ENCODE measurements around the gene OSBPL1A. TPM values are rescaled to one million over a fixed set of nuclear protein-coding genes. Genes with fewer than 3 reads are reported as not detected.

The OSBPL1A gene
- total RNA-seq, 1 donor from 2014 or later: 49.4 TPM

DNA sequence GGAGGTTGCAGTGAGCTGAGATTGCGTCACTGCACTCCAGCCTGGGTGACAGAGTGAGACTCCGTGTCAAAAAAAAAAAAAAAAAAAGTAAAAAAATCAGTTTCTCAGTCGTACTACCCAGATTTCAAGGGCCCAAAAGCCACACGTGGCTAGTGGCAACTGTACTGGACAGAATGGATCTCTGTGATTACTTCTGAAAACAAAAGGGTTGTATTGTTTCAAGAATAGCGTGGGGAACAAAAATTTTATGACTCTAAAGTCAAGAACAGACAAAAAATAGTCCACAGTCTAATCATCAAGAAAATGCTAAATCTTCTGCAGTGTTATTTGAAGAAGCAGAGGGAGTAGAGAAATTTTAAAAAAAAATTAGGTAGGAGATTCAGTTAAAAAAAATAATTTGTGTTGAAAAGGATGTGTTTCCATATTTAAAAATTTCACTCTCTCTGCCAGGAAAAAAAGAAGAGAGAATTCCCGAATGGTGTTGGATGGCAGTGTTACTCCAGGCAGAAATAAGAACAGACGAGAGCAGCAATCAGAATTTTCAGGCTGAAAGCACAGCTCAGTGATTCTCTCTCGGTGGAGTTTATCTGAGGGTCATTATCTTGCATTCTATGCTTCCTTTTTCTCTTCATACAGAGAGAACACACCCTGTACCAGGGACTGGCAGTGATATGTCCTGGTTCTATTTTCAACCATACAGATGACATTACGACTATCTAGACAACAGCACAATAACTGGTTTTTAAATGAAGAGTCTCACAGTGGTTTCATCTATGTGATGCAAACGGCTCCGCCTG lies 196.9 kb downstream of the OSBPL1A start:
- intact Hi-C loops (cut with DNase I): no loop called here
- DNase-seq (ENCODE audit: low spot score): no peak

DNA sequence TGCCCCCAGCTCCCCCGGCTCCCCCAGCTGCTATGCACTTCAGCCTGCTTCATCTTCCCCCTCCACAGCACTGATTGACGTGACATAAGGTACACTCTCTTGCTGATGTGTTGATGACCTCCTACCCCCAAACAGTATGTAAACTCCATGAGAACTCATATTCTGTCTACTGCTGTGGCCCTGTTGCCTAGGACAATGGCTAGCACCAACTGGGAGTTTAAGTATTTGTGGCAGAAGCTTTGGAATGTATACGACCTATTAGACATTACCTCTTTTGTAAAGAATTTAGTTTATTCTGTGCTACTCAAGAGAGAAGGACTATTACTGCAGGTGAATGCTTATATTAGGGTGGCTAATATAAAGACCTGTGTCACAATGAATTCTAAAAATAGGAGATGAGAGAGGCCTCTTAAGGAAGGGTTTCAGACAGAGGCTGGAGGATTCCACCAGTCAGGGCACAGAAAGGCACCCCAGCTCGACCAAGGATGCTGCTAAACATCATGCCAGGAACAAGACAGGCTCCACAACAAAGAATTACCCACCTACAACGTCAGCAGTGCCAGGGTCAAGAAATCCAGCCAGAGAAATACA lies 198.2 kb downstream of the OSBPL1A start:
- no peak for DNase-seq (ENCODE audit: low spot score)
- intact Hi-C loops (cut with DNase I): loop anchor here (10.0 kb wide), 1 partner anchor 225 kb away; the partner anchor contains the start of gene IMPACT

DNA sequence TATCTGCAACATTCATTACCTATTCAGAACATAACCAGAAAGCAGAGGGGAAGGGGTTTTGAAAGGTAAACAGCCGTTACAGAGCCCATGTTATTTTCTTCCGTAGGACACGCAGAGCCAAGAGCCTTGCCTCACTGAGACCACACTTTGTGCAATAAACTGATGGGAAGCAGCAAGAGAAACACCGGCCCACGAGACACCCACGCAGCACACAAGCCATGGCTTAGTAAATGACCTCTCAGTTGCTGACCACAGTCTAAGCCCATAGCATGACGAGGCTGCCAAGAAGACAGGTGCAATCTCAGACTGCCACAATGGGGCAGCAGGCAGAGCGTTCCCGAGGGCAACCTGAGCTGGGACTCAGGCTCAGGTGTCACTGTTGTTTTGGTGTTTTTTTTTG lies 199.2 kb downstream of the OSBPL1A start:
- intact Hi-C loops (cut with DNase I): loop anchor here (10.0 kb wide), 1 partner anchor 226 kb away; the partner anchor contains the start of gene IMPACT
- no peak for DNase-seq (ENCODE audit: low spot score)

DNA sequence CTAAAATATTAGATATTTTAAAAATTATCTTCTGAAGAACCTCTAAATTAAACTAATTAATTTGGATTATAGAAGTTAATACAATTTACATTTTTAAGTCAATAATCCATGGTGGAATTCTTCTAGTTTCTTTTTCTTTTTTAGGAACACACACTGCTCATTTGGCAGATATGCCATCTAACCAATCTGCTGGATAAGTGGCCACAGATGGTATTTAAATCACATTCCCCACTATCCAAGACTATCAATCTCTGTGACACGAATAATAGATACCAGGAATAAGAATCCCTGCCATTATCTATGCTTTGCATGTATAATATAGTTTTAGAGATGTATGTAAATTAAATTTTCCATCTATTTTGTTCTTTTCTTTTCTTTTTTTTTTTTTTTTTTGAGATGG lies 200.2 kb downstream of the OSBPL1A start:
- no peak for DNase-seq (ENCODE audit: low spot score)
- intact Hi-C loops (cut with DNase I): loop anchor here (10.0 kb wide), 1 partner anchor 227 kb away; the partner anchor contains the start of gene IMPACT

DNA sequence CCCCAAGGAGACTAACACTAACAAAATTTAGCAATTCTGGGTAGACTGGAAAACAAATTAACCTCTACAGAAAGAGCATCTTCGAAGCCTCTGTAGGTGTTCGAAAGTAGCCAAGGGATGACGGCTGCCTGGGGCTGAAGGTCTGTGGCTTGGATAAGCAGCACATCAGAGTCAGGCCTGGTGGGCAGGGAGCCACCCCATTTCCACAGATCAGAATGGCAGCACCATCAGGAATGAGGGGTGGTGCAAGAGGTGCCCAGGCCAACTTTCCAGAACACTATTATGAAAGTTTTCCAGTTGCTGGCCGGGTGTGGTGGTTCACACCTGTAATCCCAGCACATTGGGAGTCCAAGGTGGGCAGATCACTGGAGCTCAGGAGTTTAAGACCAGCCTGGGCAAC lies 200.9 kb downstream of the OSBPL1A start:
- intact Hi-C loops (cut with DNase I): loop anchor here (10.0 kb wide), 1 partner anchor 228 kb away; the partner anchor contains the start of gene IMPACT
- DNase-seq (ENCODE audit: low spot score): no peak

DNA sequence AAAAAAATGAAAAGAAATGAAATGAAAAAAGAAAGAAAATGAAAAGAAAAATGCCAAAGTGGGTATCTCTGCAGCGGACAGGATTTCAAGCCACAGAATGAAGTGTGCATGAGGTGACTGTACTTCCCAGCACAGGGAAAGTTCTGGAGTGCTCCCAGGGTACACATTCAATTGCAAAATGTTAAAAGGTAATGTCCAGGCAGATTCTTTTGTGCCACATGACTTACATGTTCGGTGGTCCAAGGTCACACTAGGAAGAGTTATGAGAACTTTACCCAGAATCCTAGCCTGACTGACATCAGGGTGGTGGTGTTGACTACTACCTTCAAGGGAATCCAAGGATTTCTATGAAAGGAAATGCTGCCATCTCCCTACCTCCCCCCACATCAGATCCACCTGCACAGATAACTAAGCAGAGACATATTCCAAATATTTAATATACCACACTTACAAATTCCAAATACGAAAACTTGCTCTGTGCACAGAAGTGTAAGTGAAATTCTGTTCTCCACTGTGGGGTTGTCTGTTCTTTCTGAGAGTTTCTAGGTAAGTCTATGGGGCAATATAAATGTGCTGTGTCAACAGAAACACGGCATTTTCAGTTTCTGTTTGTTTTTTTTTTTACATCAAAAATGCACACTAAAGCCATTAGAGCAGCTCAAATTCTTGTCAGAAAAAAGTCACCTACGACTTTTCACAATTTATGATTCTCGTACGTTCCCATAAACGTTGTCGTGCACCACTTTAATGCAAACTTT lies 202.1 kb downstream of the OSBPL1A start:
- no peak for DNase-seq (ENCODE audit: low spot score)
- intact Hi-C loops (cut with DNase I): loop anchor here (10.0 kb wide), 1 partner anchor 229 kb away; the partner anchor contains the start of gene IMPACT

DNA sequence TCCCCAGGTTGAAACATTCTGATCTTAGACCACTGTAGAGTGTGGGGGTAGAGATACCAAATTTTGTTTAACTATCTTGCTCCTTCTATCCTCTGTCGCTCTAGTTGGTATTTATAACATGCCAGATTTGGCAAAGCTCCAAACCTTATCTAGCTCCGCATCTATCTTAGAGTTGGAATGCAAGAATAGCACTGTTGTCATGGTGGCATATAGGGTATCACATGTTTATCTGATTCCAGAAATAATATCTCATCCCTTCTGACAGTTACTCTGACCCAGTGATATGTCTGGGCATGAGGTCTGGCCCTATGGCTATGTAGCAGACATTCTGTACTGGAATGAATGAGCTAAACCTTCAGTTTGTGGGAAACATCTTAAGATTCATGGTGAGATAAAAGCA lies 207.0 kb downstream of the OSBPL1A start:
- DNase-seq (ENCODE audit: low spot score): no peak
- intact Hi-C loops (cut with DNase I): loop anchor here (10.0 kb wide), 1 partner anchor 234 kb away; the partner anchor contains the start of gene IMPACT

DNA sequence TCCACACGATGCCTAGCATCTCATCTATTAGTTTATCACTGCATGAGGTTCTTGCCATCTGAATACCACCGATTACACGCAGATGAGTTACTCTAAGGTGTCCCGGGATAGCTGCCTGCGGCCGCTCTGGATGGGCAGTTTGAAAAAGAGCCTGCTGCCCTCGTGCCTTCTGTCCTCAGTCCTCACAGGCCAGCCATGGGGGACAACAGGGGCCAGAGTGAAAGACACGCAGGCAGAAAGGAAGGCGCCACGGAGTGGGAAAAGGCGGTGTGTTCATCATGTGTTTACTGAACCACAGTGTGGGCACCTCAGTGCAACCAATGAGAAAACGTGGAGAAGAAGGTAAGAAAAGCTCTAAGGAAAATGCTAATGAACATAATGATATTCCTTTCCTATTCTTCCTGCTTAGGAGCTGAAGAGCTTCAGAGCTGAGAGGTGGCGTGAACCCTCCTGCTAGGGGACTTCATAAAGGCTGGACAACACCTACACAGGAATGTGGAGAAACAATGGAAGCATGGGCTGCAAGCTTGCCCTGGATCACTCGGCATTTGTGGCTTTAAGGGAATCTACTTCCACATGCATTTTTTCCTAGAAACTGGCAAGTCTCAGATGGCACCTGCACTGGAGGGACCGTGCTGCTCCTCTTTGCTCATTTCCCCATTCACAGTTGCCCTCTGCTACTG lies 207.8 kb downstream of the OSBPL1A start:
- intact Hi-C loops (cut with DNase I): loop anchor here (10.0 kb wide), 1 partner anchor 235 kb away; the partner anchor contains the start of gene IMPACT
- no peak for DNase-seq (ENCODE audit: low spot score)

DNA sequence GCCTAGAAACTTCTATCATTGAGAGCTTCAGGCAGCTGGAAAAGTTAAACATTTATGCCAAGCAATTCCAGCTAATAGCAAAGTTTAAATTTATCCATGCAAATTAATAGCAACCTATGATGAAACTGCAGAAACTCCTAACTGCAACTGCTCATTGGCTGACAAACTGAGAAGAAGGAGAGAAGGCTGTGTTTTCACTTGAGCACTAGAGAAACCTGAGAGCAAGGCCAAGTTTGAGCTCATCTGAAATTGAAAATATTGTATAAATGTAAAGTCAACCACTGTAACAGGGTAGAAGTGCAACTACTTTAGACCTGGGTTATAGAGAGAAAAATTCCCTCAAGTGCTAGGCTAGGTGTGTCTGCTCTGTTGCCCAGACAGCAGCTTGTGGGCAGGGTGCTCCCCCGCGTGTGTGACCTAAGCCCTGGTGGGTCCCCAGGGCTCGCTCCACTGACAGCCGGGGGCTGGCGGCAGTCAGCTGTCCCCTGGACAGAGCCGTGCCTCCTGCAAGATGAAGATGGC lies 208.6 kb downstream of the OSBPL1A start:
- DNase-seq (ENCODE audit: low spot score): no peak
- intact Hi-C loops (cut with DNase I): no loop called here

DNA sequence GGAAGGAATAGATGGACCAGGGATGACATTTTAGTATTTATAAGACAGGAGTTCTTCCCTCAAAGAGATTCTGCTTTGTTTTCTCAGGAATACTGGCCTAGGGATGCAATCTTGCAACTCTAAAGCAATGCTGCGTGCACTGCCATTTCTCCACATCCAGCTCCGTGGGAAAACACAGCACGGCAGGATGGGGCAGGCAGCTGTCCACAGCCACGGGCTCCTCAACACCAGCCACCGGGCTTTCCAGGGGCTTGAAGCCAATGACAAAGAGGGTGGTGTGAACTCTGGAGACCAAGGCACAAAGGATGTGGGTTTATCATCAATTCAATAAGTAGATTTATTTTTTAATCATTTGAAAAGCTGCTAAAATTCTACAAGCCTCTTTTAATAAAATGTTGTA lies 209.5 kb downstream of the OSBPL1A start:
- no peak for DNase-seq (ENCODE audit: low spot score)
- intact Hi-C loops (cut with DNase I): no loop called here

DNA sequence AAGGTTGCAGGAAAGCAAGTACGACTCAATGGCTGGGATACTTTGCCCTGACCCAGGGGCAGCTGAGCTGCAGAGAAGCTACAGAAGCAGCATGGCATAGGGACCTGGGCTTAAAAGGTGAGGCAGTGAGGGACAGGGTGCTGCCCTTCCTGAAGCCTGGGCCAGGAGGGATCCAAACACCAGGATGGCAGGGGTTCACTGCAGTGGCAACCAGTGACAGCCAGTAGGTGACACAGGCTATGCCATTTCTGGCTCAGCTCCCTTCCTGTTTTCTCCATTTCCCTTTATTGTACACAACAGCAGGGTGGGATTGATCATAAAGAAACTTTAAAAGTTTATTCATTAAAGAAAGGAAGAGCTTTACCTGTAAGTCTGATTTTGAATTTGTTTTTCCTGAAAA lies 209.9 kb downstream of the OSBPL1A start:
- no peak for DNase-seq (ENCODE audit: low spot score)
- intact Hi-C loops (cut with DNase I): no loop called here

DNA sequence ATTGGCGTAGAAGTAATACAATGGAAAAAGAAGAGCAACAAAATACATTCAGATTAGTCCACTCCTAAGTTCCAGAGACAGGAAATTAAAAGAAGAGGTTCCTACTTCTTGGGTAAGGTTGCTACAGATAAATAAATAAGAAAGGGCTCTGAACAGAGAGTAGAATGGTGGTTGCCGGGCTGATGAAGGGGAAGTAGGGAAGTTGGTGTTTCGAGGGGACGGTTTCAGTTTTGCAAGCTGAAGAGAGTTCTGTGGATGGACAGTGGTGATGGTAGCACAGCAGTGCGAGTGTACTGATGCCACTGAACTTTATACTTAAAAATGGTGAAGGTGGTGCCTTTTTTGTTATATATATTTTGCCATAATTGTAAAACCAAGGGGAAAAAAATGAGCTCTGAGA lies 210.6 kb downstream of the OSBPL1A start:
- DNase-seq (ENCODE audit: low spot score): no peak
- intact Hi-C loops (cut with DNase I): no loop called here

DNA sequence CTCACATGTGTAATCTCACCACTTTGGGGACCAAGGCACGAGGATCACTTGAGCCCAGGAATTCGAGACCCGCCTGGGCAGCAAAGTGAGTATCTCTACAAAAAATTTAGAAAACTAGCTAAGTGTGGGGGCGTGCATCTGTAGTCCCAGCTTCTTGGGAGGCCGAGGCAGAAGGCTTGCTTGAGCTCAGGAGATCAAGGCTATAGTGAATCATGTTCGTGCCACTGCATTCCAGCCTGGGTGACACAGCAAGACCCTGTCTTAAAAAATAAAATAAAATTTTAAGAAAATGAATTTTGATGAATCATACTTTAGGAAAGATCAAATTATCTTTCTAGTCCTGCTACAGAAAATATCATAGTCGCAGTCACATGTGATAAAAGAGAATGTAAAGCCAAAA lies 211.8 kb downstream of the OSBPL1A start:
- intact Hi-C loops (cut with DNase I): no loop called here
- no peak for DNase-seq (ENCODE audit: low spot score)

DNA sequence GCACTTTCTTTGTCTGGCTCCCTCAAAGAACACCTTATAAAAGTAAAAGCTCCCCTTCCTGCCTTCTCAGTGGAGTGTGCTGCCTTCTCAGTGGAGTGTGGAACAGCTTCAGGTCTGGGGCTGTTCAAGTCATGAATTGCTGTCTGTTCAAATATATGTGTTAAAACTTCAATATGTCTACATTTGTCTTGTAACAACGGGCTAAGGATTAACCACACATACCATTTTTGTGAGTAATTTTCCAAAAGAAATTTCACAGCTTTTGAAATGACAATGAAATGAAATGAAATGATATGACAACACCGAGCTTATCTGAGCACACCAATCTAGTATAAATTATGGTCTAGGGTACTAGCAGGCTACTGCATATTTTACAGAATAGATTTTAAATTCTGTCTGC lies 215.8 kb downstream of the OSBPL1A start:
- intact Hi-C loops (cut with DNase I): no loop called here
- DNase-seq (ENCODE audit: low spot score): no peak

DNA sequence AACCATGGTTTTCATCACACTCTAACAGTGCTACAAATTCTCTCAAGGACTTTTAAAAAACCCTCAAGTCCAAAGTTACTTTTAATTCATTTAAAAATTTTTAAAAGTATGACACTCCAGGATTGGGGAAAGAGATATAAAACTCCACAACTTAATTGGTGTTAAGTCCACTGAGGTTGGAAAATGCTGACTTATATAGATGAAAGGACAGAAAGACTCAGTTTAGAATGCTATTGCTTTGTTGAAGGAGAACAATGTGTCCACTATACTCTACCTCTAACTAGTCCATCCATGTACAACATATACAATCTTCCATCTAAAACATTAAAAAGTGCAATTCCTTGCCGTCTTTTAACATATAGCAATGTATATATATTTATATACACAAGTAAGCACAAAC lies 217.6 kb downstream of the OSBPL1A start:
- intact Hi-C loops (cut with DNase I): no loop called here

DNA sequence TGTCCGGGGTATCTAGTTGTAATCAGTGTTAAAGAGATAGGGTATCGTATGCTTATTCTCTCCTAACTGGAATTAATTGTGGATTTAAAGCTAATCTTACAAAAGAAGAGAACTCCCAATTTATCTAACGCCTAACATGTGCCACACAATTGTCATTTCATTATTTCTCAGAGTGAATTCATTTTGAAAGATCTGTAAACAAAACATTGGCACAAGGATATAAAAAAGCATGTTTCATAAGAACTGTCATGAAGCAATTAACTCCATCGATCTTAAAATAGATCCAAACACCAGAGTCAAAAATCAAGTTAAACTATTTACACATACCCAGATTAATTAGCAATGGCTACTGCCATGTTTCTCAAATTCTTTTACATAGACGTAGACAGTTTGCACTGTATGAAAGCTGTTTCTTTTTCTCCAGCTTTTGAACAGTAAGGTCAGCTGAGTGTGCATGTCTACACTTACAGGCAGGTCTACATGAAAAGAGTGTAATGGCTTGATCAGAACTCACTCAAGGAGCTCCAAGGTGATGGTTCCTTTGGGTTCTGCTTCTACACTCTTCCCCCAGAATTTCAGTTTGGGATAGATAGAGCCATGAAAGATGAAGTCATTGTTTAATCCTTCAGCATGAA lies 220.0 kb downstream of the OSBPL1A start:
- intact Hi-C loops (cut with DNase I): loop anchor here (2.0 to 10.0 kb wide), 2 partner anchors 93 to 307 kb away; no protein-coding TSS in a partner anchor

More for the DNA sequence above, 217.6 kb downstream of the OSBPL1A start:
- no peak for DNase-seq (ENCODE audit: low spot score)

DNA sequence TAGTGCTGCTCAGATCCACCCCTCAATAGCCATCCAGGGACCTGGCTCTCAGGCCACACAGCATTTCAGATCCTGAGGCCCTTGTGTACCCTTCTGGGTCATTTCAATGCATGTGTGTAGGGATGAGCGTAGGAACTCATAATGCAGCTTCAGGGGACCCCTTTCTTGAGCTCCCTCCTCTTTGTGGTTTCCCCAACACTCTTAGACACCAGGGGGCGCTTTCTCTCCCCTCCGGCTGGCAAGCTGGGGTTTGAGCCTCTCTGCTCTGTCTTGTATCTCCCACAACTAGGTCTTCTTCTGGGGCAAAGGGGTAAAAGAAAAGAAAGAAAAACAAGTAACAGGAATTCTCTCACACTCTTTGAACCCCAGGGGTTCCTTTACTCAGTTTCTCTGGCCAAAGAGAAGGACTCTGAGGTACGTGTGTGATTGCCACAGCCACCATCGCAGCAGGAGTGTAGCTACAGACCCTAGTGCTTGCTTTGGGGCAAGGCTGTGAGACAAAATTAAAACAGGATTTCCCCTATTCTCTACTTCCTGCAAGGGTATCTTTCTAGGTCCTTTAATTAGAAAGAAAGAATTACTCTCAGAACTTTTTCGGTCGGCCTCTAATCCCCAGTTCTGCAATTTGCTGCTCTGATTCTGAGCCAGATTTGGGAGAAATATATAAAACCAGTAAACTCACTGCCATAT lies 220.8 kb downstream of the OSBPL1A start:
- no peak for DNase-seq (ENCODE audit: low spot score)
- intact Hi-C loops (cut with DNase I): loop anchor here (2.0 to 10.0 kb wide), 2 partner anchors 94 to 308 kb away; no protein-coding TSS in a partner anchor

More for the DNA sequence above, 220.0 kb downstream of the OSBPL1A start:
- DNase-seq (ENCODE audit: low spot score): no peak

DNA sequence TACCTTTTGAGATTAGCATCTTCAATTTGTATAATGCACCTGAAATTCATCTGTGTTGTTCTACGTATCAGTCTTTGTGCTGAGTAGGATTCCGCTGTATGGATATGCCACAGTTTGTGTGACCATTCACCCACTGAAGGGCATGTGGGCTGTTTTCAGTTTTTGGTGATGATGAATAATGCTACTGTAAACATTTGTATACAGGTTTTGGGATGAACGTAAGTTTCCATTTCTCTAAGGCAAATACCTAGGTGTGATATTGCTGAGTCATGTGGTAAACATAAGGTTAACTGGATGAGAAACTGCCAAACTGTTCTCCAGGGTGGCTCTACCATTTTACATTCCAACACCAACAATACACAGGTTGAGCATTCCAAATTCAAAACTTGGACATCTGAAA lies 223.6 kb downstream of the OSBPL1A start:
- intact Hi-C loops (cut with DNase I): loop anchor here (10.0 kb wide), 1 partner anchor 311 kb away; no protein-coding TSS in a partner anchor
- DNase-seq (ENCODE audit: low spot score): no peak

Data from cardiac septum (tissue), 1 donor.